ENCODE measurements around the gene SREBF2. TPM values are rescaled to one million over a fixed set of nuclear protein-coding genes. Genes with fewer than 3 reads are reported as not detected.

SREBF2 gene
- total and polyA plus RNA-seq, 2 of the 13 experiments (the other 11 are each of a cell fraction or from before 2014, with no cell fraction given), result 53.8 to 72.6 TPM

GRCh38 chr22:41946629-41947423, 113.9 kb downstream of the SREBF2 start, which contains the start of gene CENPM (continued):
- TF ChIP-seq ARID4A (CRISPR knock-in tag; IDR thresholded peaks at IDR 0.05; ENCODE audit: borderline replicate concordance) (peak; percentile 98), ZFX (CRISPR knock-in tag; IDR thresholded peaks at IDR 0.05; ENCODE audit: low read depth) (peak; percentile 82), ZBTB46 (CRISPR knock-in tag; IDR thresholded peaks at IDR 0.05; ENCODE audit: borderline replicate concordance) (0 out of 2 replicates have a peak, but pooled peaks have one; percentile 48), ARID5B (CRISPR knock-in tag; IDR thresholded peaks at IDR 0.05) (no peak), ZNF225 (CRISPR knock-in tag; IDR thresholded peaks at IDR 0.05) (peak; percentile 43; the same call in 1 of the 2 replicates), ZNF468 (CRISPR knock-in tag; IDR thresholded peaks at IDR 0.05) (peak; percentile 84; the same call in 1 of the 2 replicates), ZNF616 (CRISPR knock-in tag; IDR thresholded peaks at IDR 0.05; ENCODE audit: low read depth) (no peak), EHMT2 (IDR thresholded peaks at IDR 0.05; ENCODE audit: borderline replicate concordance, low read depth, low read length) (no peak), ZNF678 (CRISPR knock-in tag; IDR thresholded peaks at IDR 0.05) (peak; percentile 93; the same call in 1 of the 2 replicates), NR2F6 (IDR thresholded peaks at IDR 0.05) (no peak; the same call in 1 of the 2 replicates), NR2F6 (CRISPR knock-in tag; IDR thresholded peaks at IDR 0.05) (0 out of 2 replicates have a peak, but pooled peaks have one; percentile 10), RFX1 (IDR thresholded peaks at IDR 0.05) (no peak), MYNN (CRISPR knock-in tag; IDR thresholded peaks at IDR 0.05; ENCODE audit: low read depth) (no peak), CAMTA2 (CRISPR knock-in tag; IDR thresholded peaks at IDR 0.05; ENCODE audit: borderline replicate concordance) (peak; percentile 73; the same call in 1 of the 2 replicates), WIZ (CRISPR knock-in tag; IDR thresholded peaks at IDR 0.05) (peak; percentile 38; the same call in 1 of the 2 replicates)

Measured in HepG2 (cell line).